Neural cell (in vitro differentiated cells): ENCODE results near the gene MCTP2. TPM values are rescaled to one million over a fixed set of nuclear protein-coding genes. Genes with fewer than 3 reads are reported as not detected.

ENCODE experiments used
- H2AFZ ChIP-seq: fragments of 200-600, 300-800 bp; sonication (generic), shearing (Covaris generic); 2 replicates; pipeline ENCODE4 v1.6.0; 2014; ENCODE audit warnings: low read depth, mild to moderate bottlenecking, antibody characterized with exemption, low read length, moderate library complexity
- H3F3A ChIP-seq: fragments of 200-600 bp; shearing (Covaris generic); 2 replicates; pipeline ENCODE4 v1.6.1; 2016; ENCODE audit warnings: mild to moderate bottlenecking, moderate library complexity, mixed read lengths, antibody characterized with exemption, low read length; ENCODE audit not compliant: insufficient read depth, poor library complexity, severe bottlenecking
- H3K27ac ChIP-seq: fragments of 200-600, 300-800 bp; sonication (generic), shearing (Covaris generic); 2 replicates; pipeline ENCODE4 v1.5.1; 2014; ENCODE audit warnings: mild to moderate bottlenecking, low read length, moderate library complexity
- H3K27me3 ChIP-seq: fragments of 300-800, 200-600 bp; sonication (generic), shearing (Covaris generic); 2 replicates; pipeline ENCODE4 v1.6.0; 2014; ENCODE audit warnings: mild to moderate bottlenecking, low read depth, low read length, moderate library complexity; ENCODE audit not compliant: insufficient read depth
- H3K36me3 ChIP-seq: fragments of 300-800, 200-600 bp; sonication (generic), shearing (Covaris generic); 2 replicates; pipeline ENCODE4 v1.5.1; 2014; ENCODE audit warnings: mild to moderate bottlenecking, antibody characterized with exemption, low read length, moderate library complexity; ENCODE audit not compliant: insufficient read depth
- H3K4me2 ChIP-seq: fragments of 300-800, 200-600 bp; sonication (generic), shearing (Covaris generic); 2 replicates; pipeline ENCODE4 v1.6.0; 2014; ENCODE audit warnings: mild to moderate bottlenecking, low read length
- H3K4me3 ChIP-seq: fragments of 300-800, 200-600 bp; sonication (generic), shearing (Covaris generic); 2 replicates; pipeline ENCODE4 v1.5.1; 2014; ENCODE audit warnings: mild to moderate bottlenecking, low read length, moderate library complexity
- H3K79me2 ChIP-seq: fragments of 200-600 bp; shearing (Covaris generic); replicated peaks from 2 replicates; pipeline ENCODE4 v1.6.0; 2014; ENCODE audit warnings: mild to moderate bottlenecking, low read length, moderate library complexity; ENCODE audit not compliant: insufficient read depth
- H3K9ac ChIP-seq: fragments of 300-800, 200-600 bp; sonication (generic), shearing (Covaris generic); 2 replicates; pipeline ENCODE4 v1.6.1; 2016; ENCODE audit warnings: mild to moderate bottlenecking, low read length, mixed read lengths
- H3K9me2 ChIP-seq: fragments of 200-600 bp; shearing (Covaris generic); 2 replicates; pipeline ENCODE4 v1.6.1; 2016; ENCODE audit warnings: mild to moderate bottlenecking, low read length, mixed read lengths; ENCODE audit not compliant: insufficient read depth
- H3K9me3 ChIP-seq: fragments of 200-600, 300-800 bp; sonication (generic), shearing (Covaris generic); 2 replicates; pipeline ENCODE4 v1.6.1; 2016; ENCODE audit warnings: mild to moderate bottlenecking, mixed run types, low read length, moderate library complexity, mixed read lengths
- H4K20me1 ChIP-seq: fragments of 200-600 bp; shearing (Covaris generic); 2 replicates; pipeline ENCODE4 v1.6.1; 2016; ENCODE audit warnings: mild to moderate bottlenecking, mixed run types; ENCODE audit not compliant: insufficient read depth
- EP300 ChIP-seq: fragments of 450-650 bp; conservative IDR thresholded peaks from 2 replicates; pipeline ENCODE4 v1.6.1; 2014; ENCODE audit warnings: antibody characterized with exemption, mild to moderate bottlenecking, moderate library complexity; ENCODE audit not compliant: poor library complexity, severe bottlenecking
- EZH2 ChIP-seq: fragments of 200-600, 300-800 bp; shearing (Covaris generic), sonication (generic); IDR thresholded peaks from 2 replicates; pipeline ENCODE4 v1.6.1; 2014; ENCODE audit warnings: antibody characterized with exemption, low read length, borderline replicate concordance, mild to moderate bottlenecking; ENCODE audit not compliant: insufficient read depth, poor library complexity, severe bottlenecking
- MXI1 ChIP-seq: fragments of 450-650 bp; conservative IDR thresholded peaks from 2 replicates; pipeline ENCODE4 v1.6.1; 2014; ENCODE audit warnings: antibody characterized with exemption, mild to moderate bottlenecking; ENCODE audit not compliant: poor library complexity, severe bottlenecking
- POLR2AphosphoS5 ChIP-seq: IDR thresholded peaks from 2 replicates; pipeline ENCODE4 v1.6.1; 2012
- RAD21 ChIP-seq: fragments of 450-650 bp; conservative IDR thresholded peaks from 2 replicates; pipeline ENCODE4 v1.6.1; 2014; ENCODE audit warnings: antibody characterized with exemption, mild to moderate bottlenecking, moderate library complexity
- SMC3 ChIP-seq: fragments of 450-650 bp; conservative IDR thresholded peaks from 2 replicates; pipeline ENCODE4 v1.6.1; 2014; ENCODE audit warnings: antibody characterized with exemption, mild to moderate bottlenecking, moderate library complexity; ENCODE audit not compliant: poor library complexity
- TAF1 ChIP-seq: IDR thresholded peaks from 2 replicates; pipeline ENCODE4 v1.6.1; 2012; ENCODE audit warnings: low read depth
- polyA plus RNA-seq: library from polyadenylated mRNA; depleted of rRNA; stranded (reverse); fragments of >200 nt; gene quantifications from 2 replicates; pipeline ENCODE4 v1.2.3, GENCODE V29; 2014
- TF ChIP-seq, protein P1 (sequence below): fragments of 450-650 bp; IDR thresholded peaks from 2 replicates; pipeline ENCODE4 v1.5.1; 2014; ENCODE audit warnings: antibody characterized with exemption, mild to moderate bottlenecking, moderate library complexity; ENCODE audit not compliant: poor library complexity, severe bottlenecking
- TF ChIP-seq, protein P2 (sequence below): IDR thresholded peaks from 2 replicates; pipeline ENCODE4 v1.6.1; 2012; ENCODE audit warnings: borderline replicate concordance

MCTP2 gene
- polyA plus RNA-seq, 1 donor from 2014 or later: not detected

DNA sequence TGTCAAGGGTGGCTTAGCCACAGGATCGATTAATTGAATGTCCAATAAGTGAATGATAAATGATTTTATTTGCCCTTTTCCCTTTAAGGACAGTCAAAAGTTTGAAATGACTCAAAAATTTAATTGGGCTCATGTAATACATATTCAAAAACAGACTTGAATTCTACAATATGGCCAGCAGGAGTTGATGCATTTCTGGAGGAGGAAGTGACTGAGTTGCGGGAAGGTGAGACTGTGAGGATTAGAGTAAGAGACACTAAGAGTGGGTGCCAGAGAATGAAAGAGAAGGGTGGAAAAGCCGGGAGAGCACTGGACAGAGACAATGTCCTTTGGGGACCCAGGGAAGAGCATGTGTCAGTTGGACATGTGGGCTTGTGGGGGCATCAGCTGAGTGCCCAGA lies 83.3 kb downstream of the MCTP2 start:
- Histone ChIP-seq H4K20me1 (no peaks in the 10 kb centered on the region), H3K36me3 (no peaks in the 10 kb centered on the region), H3K27ac (no peak overlapping the region), H3K9me2 (no peaks in the 10 kb centered on the region), H3K9me3 (no peaks in the 10 kb centered on the region), H3K27me3 (no peaks in the 10 kb centered on the region), H3K79me2 (no peaks in the 10 kb centered on the region), H3F3A (no peaks in the 10 kb centered on the region), H3K9ac (no peak overlapping the region), H2AFZ (no peak overlapping the region), H3K4me2 (no peak overlapping the region), H3K4me3 (no peak overlapping the region)
- TF ChIP-seq POLR2AphosphoS5 (no peak), MXI1 (no peak), EZH2 (no peak), EP300 (no peak), SMC3 (no peak), TAF1 (no peak), RAD21 (no peak)
- TF ChIP-seq, protein P1, sequence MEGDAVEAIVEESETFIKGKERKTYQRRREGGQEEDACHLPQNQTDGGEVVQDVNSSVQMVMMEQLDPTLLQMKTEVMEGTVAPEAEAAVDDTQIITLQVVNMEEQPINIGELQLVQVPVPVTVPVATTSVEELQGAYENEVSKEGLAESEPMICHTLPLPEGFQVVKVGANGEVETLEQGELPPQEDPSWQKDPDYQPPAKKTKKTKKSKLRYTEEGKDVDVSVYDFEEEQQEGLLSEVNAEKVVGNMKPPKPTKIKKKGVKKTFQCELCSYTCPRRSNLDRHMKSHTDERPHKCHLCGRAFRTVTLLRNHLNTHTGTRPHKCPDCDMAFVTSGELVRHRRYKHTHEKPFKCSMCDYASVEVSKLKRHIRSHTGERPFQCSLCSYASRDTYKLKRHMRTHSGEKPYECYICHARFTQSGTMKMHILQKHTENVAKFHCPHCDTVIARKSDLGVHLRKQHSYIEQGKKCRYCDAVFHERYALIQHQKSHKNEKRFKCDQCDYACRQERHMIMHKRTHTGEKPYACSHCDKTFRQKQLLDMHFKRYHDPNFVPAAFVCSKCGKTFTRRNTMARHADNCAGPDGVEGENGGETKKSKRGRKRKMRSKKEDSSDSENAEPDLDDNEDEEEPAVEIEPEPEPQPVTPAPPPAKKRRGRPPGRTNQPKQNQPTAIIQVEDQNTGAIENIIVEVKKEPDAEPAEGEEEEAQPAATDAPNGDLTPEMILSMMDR: no peak
- TF ChIP-seq, protein P2, sequence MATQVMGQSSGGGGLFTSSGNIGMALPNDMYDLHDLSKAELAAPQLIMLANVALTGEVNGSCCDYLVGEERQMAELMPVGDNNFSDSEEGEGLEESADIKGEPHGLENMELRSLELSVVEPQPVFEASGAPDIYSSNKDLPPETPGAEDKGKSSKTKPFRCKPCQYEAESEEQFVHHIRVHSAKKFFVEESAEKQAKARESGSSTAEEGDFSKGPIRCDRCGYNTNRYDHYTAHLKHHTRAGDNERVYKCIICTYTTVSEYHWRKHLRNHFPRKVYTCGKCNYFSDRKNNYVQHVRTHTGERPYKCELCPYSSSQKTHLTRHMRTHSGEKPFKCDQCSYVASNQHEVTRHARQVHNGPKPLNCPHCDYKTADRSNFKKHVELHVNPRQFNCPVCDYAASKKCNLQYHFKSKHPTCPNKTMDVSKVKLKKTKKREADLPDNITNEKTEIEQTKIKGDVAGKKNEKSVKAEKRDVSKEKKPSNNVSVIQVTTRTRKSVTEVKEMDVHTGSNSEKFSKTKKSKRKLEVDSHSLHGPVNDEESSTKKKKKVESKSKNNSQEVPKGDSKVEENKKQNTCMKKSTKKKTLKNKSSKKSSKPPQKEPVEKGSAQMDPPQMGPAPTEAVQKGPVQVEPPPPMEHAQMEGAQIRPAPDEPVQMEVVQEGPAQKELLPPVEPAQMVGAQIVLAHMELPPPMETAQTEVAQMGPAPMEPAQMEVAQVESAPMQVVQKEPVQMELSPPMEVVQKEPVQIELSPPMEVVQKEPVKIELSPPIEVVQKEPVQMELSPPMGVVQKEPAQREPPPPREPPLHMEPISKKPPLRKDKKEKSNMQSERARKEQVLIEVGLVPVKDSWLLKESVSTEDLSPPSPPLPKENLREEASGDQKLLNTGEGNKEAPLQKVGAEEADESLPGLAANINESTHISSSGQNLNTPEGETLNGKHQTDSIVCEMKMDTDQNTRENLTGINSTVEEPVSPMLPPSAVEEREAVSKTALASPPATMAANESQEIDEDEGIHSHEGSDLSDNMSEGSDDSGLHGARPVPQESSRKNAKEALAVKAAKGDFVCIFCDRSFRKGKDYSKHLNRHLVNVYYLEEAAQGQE: no peak

GRCh38 chr15:94317211-94317610 lies 85.8 kb downstream of the MCTP2 start:
- Histone ChIP-seq H2AFZ (no peak overlapping the region), H3K27ac (no peak overlapping the region), H3K79me2 (no peaks in the 10 kb centered on the region), H3K27me3 (no peaks in the 10 kb centered on the region), H3K9ac (no peak overlapping the region), H3K4me2 (no peak overlapping the region), H3K4me3 (no peak overlapping the region), H4K20me1 (no peaks in the 10 kb centered on the region), H3K9me2 (no peaks in the 10 kb centered on the region), H3K9me3 (no peaks in the 10 kb centered on the region), H3F3A (no peaks in the 10 kb centered on the region), H3K36me3 (no peaks in the 10 kb centered on the region)
- TF ChIP-seq POLR2AphosphoS5 (no peak), EP300 (no peak), EZH2 (no peak), RAD21 (no peak), TAF1 (no peak), SMC3 (no peak), MXI1 (no peak)
- TF ChIP-seq, protein P1: no peak
- TF ChIP-seq, protein P2: no peak
